NCI-H1930 (cell line): ENCODE results near the gene VPS13D.

Experiments used
- DNase-seq, 2 experiments: peaks; one replicate each; lab custom pipeline; 2025; lab: John Stamatoyannopoulos, UW

Gene VPS13D

GRCh38 chr1:12539705-12540579, 310.1 kb downstream of the VPS13D start:
- no peak for DNase-seq

- DNase-seq, result no peak
These were observed 310.9 kb downstream of the VPS13D start for GRCh38 chr1:12540580-12541273.

DNA sequence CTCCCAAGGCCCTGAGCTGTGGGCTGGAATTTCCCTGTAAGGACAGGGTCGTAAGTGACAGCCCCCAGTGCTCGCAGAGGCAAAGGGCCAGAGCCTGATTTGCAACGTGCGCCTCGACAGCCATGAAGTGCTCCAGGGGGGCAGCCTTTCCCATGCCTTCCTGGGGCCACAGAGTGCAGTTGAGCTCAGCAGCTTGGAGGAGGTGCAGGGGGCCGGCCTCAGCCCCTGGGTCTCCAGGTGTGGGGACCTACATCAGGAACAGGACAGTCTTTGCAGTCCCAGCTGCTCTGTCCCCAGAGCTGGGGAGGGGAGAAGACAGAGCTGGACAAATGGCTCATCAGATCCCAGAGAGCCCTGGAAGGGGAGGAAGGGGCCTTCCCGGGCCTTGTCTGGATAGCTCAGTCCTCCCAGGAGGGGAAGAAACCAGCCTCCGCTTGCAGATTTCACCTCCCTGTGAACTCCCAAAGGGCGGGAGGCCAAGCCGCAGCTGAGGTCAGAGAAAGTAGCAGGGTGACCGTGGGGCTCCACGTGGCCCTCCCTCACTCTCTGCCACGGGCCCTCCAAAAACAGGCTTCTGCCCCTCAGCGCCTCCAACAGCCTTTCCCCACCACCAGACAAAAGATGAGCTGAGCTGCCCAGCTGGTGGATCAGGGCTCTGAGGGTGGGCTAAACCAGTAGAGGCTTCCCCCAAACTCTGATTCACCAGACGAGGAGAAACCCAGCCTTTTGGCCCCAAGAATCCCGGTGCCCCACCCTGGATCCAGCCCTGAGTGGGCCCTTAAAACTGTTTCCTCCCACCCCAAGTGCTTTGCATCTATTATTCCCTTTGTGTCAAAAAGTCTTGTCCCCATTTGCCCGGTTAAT, 311.7 kb downstream of the VPS13D start:
- DNase-seq, result no peak

- no peak for DNase-seq
These were observed 312.3 kb downstream of the VPS13D start for GRCh38 chr1:12542138-12542465.

GRCh38 chr1:12542616-12543592, 313.1 kb downstream of the VPS13D start:
- no peak for DNase-seq

DNA sequence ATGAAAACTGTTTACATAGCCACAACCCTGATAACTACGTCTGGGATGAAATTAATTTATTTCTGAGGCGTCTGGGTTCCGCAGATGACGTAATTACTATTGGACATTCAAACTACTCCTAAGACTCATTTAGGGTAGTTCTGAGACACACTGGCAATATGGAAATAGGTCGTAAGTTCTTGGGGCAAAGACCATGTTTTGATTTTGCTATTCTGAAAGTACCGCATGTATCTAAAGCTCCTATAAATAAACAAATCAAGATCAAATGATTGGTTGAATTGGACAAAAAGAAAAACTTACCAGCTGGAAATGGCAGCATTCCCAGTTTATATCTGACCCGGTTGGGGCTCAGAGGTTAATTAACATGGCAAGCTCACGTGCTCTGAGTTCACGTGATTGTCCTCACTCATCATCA, 313.9 kb downstream of the VPS13D start:
- DNase-seq, result no peak

- no peak for DNase-seq
These were observed 314.5 kb downstream of the VPS13D start for GRCh38 chr1:12544357-12544756.

GRCh38 chr1:12544992-12545391, 315.2 kb downstream of the VPS13D start:
- DNase-seq, result no peak

- DNase-seq, result no peak
These were observed 317.1 kb downstream of the VPS13D start for GRCh38 chr1:12546771-12547585.

DNA sequence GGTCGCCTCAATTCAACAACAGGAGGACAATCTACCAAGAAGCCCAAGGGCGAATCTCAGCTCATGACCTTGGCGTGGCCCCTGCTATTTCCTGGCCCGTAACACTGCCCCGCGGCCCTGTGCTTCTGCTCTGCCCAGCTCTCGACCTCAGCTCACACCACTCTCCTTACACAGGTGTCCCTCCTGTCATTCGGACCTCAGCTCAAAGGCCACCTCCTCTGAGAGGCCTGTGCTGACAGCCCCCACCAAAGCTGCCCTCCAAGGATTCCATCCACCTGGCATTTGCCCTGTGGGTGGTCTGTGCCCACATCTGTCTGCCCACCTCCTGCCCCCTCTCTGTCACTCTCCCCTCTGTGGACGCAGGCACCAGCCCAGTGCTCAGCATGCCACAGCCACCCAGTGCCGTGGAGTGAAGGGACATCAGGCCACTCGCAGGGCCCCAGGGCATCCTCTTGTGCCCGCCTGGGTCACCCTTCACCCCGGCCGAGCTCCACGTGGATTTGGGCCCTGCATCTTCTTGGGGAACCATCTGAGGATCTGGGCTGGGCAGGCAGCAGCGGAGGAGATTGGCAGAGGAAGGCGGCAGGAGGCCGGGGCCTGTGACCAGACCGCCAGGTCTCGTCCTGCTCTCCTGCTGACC, 317.9 kb downstream of the VPS13D start:
- DNase-seq, result no peak

GRCh38 chr1:12548279-12548972, 318.6 kb downstream of the VPS13D start:
- DNase-seq, result no peak

- no peak for DNase-seq
These were observed 319.2 kb downstream of the VPS13D start for GRCh38 chr1:12548973-12549459.

DNA sequence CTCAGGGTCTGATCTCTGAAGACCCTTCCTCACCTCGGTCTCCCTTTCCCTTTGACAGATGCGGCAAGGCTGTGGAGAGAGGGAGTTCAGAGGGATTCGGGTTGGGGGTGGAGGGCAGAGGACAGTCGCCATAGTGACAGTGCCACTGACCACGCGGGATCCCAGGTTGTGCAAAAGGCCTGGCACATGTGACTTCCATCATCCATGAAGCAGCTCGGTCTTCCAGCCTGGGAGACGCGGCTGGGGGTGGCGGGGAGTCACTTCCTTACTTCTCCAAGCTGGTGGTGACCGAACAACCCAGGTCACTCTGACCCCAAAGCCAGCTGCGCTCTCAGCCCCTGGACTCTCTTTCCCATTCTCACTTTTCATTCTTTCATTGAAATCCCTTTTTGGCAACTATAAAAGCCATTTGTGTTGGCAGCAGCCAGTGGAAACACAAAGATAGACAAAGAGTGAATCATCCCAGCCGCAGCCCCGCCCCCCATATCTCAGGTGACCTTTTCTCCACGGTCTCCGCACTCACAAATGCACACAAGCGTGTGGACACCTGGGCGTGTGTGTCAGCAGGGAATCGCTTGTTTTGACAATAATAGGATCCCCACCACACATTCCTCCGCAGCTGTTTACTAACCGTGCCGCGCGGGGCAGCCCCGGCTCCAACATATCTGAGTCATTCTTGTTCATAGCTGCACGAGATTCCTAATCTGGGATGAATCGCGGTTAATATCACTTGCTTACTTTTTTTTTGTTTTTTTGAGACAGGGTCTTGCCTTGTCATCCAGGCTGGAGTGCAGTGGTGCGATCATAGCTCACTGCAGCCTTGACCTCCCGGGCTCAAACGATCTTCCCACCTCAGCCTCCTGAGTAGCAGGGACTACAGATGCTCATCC, 319.9 kb downstream of the VPS13D start:
- no peak for DNase-seq

DNA sequence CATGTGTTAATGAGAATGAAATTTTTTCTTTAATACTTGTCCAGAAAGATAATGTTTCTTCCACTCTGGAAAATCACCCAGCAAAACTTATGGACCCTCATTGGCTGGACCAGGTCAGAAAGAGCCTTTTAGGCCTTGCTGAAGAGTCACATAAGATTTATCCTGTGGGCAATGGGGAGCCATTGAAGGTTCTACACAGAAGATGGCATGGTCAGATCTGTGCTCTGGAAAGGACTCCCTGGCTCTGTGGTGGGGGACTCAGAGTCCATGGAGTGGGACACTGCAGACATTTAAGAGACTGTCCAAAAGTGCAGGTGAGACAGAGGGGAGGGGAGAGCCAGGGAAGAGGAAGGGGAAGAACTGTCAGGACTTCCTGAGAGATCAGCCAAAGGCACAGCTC, 321.8 kb downstream of the VPS13D start:
- DNase-seq, result no peak

GRCh38 chr1:12552111-12552888, 322.5 kb downstream of the VPS13D start:
- no peak for DNase-seq

DNA sequence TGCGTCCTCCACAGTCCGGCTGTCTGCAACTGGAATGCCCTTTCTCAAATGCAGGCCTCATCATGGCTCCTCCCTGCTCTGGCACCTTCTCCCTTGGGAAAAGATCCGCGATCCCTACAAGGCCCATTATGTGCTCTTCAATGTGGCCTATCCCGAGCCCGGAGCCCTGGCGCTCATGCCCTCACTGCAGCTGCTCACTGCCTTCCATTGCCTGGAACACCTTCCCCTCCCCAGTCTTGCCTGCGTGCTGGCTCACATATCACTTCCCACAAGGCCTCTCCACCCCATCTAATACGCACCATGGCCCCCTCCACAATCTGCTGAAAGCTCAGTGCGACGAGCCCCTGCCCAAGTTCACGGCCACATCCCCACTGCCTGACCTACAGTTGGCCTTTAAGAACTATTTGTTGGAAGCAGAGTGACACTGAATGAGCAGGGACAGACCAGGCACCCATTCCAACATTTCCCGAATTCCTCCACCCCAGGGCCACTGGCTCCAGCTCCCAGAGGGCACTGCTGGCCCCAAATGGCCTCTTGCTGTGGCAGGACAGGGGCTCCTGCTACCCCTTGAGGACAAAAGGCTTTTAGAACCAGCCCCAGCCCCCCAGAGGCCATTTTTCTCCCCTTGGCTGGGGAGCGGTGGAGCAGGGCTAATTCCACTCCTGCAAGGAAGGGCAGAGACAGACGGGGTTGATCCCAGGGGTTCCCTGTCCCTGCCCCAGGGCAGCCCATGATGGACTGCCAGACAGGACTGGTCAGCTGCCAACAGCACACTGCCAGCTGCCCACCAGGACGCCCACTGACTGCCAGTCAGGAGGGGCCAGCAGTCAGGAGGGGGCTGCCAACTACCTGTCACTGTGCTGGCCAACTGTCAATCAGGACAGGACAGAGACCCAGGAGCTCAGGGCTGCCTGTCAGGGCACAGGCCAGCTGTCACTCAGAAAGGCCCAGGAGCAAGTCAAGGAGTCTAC, 323.4 kb downstream of the VPS13D start:
- no peak for DNase-seq
